DND-41 (cell line): Measurements from ENCODE around the gene TMEM115.

Experiments
- ATAC-seq: fragments of 200-7000 bp; cut with Tn5 transposase; 3 replicates; pipeline ENCODE4 v1.9.1; 2021; ENCODE audit warnings: low read depth; ENCODE audit not compliant: insufficient read depth
- DNase-seq: peaks from one replicate; pipeline ENCODE4 v3.0.0-alpha.2; 2020
- H2AFZ ChIP-seq: 2 replicates; pipeline ENCODE4 v1.6.0; 2012; ENCODE audit warnings: low read depth, low read length
- H3K27ac ChIP-seq: 2 replicates; pipeline ENCODE4 v1.5.1; 2012; ENCODE audit warnings: low read length, inconsistent platforms
- H3K27me3 ChIP-seq: fragments of 200-600 bp; sonication (generic); 2 replicates; pipeline ENCODE4 v1.6.0; 2012; ENCODE audit warnings: low read length, mild to moderate bottlenecking, inconsistent platforms; ENCODE audit not compliant: insufficient read depth, poor library complexity
- H3K36me3 ChIP-seq: 2 replicates; pipeline ENCODE4 v1.5.1; 2012; ENCODE audit warnings: low read length, inconsistent platforms; ENCODE audit not compliant: insufficient read depth
- H3K4me1 ChIP-seq: 2 replicates; pipeline ENCODE4 v1.5.1; 2012; ENCODE audit warnings: mild to moderate bottlenecking, low read length; ENCODE audit not compliant: insufficient read depth
- H3K4me2 ChIP-seq: 2 replicates; pipeline ENCODE4 v1.6.0; 2012; ENCODE audit warnings: mild to moderate bottlenecking, moderate library complexity, low read length, inconsistent platforms; ENCODE audit not compliant: insufficient read depth
- H3K4me3 ChIP-seq, 2 experiments: fragments of 200-600 bp in 1 of 2; shearing (Covaris generic) in 1 of 2; 2 replicates each; pipeline ENCODE4 v1.5.1; 2012 to 2016; ENCODE audit warnings: inconsistent platforms in 2 of 2, low read length in 2 of 2, mild to moderate bottlenecking in 2 of 2, low read depth in 1 of 2, moderate library complexity in 1 of 2
- H3K79me2 ChIP-seq: 2 replicates; pipeline ENCODE4 v1.6.0; 2012; ENCODE audit warnings: low read length, inconsistent platforms; ENCODE audit not compliant: insufficient read depth
- H3K9ac ChIP-seq: 2 replicates; pipeline ENCODE4 v1.6.0; 2012; ENCODE audit warnings: low read depth, mild to moderate bottlenecking, inconsistent platforms, low read length, moderate library complexity
- H3K9me3 ChIP-seq: 2 replicates; pipeline ENCODE4 v1.5.1; 2012; ENCODE audit warnings: low read length, moderate library complexity, mild to moderate bottlenecking, inconsistent platforms; ENCODE audit not compliant: insufficient read depth, severe bottlenecking
- H4K20me1 ChIP-seq: 2 replicates; pipeline ENCODE4 v1.6.0; 2012; ENCODE audit warnings: low read length; ENCODE audit not compliant: insufficient read depth
- CTCF ChIP-seq: IDR thresholded peaks from 2 replicates; pipeline ENCODE4 v1.5.1; 2012; ENCODE audit warnings: borderline replicate concordance, low read length, moderate library complexity, mild to moderate bottlenecking; ENCODE audit not compliant: poor library complexity, severe bottlenecking; ENCODE audit errors: extremely low read depth
- EZH2 ChIP-seq: IDR thresholded peaks from 3 replicates; pipeline ENCODE4 v1.6.1; 2012; ENCODE audit warnings: borderline replicate concordance, low read depth, mild to moderate bottlenecking, moderate library complexity, low read length, inconsistent platforms; ENCODE audit not compliant: severe bottlenecking

The TMEM115 gene

GRCh38 chr3:50350527-50351322 is 8.6 kb downstream of the TMEM115 start, which contains the start of the genes CYB561D2 and NPRL2:
Gene CYB561D2, plus strand, starts transcription at chr3:50350862. Its CDS starts 572 bp downstream, at chr3:50351434.
Gene NPRL2, minus strand, starts transcription at chr3:50350775. Its CDS starts 123 bp downstream, at chr3:50350652.
- Histone ChIP-seq H3K36me3 (peaks cover 58% of the 10 kb centered on the region), H3K27ac (peak within 1 kb of the TSS; percentile 93), H3K9ac (peak within 1 kb of the TSS; percentile 61), H4K20me1 (peaks cover 29% of the 10 kb centered on the region), H3K4me3 (peak within 1 kb of the TSS; percentile 26 to 76), H3K9me3 (no peaks in the 10 kb centered on the region), H3K4me2 (peak within 1 kb of the TSS; percentile 89), H3K79me2 (peaks cover 51% of the 10 kb centered on the region), H2AFZ (peak within 1 kb of the TSS; percentile 90), H3K27me3 (no peaks in the 10 kb centered on the region), H3K4me1 (peaks cover 42% of the 10 kb centered on the region)
- peak; percentile 99 for DNase-seq
- ATAC-seq = peak; percentile 89
- TF ChIP-seq EZH2 (no peak), CTCF (no peak)

GRCh38 chr3:50350213-50350526 is 9.2 kb downstream of the TMEM115 start:
- Histone ChIP-seq H2AFZ (peak overlapping the region; percentile 90), H3K27ac (peak overlapping the region; percentile 93), H3K36me3 (peaks cover 53% of the 10 kb centered on the region), H4K20me1 (peaks cover 24% of the 10 kb centered on the region), H3K4me2 (peak overlapping the region; percentile 89), H3K4me1 (peaks cover 37% of the 10 kb centered on the region), H3K27me3 (no peaks in the 10 kb centered on the region), H3K4me3 (peak overlapping the region; percentile 26 to 76), H3K9ac (peak overlapping the region; percentile 61), H3K9me3 (no peaks in the 10 kb centered on the region), H3K79me2 (peaks cover 45% of the 10 kb centered on the region)
- no peak for ATAC-seq
- TF ChIP-seq EZH2 (no peak), CTCF (no peak)
- no peak for DNase-seq

- DNase-seq = peak; percentile 73
- Histone ChIP-seq H3K79me2 (peaks cover 33% of the 10 kb centered on the region), H3K9ac (no peak overlapping the region), H3K4me2 (no peak overlapping the region), H3K36me3 (peaks cover 27% of the 10 kb centered on the region), H3K9me3 (no peaks in the 10 kb centered on the region), H4K20me1 (peaks cover 12% of the 10 kb centered on the region), H2AFZ (no peak overlapping the region), H3K27ac (no peak overlapping the region), H3K4me3 (no peak overlapping the region), H3K4me1 (peaks cover 37% of the 10 kb centered on the region), H3K27me3 (no peaks in the 10 kb centered on the region)
- TF ChIP-seq EZH2 (no peak), CTCF (peak; percentile 67)
- no peak for ATAC-seq
Measured at GRCh38 chr3:50347187-50347813, 12.0 kb downstream of the TMEM115 start.
